Transverse colon (tissue), 4 donors: ENCODE data around the gene LETMD1. TPM values are rescaled to one million over a fixed set of nuclear protein-coding genes. Genes with fewer than 3 reads are reported as not detected.

Source experiments
- DNase-seq: peaks from one replicate; pipeline ENCODE4 v3.0.0-alpha.2; 2019
- H3K27ac ChIP-seq, 4 donors: fragments of 200-600 bp; sonication (generic); 2 replicates each; pipeline ENCODE4 v1.5.1; 2016 to 2018; ENCODE audit warnings: inconsistent platforms in 4 of 4
- H3K27me3 ChIP-seq: fragments of 200-600 bp; sonication (generic); 2 replicates; pipeline ENCODE4 v1.5.1; 2017; ENCODE audit warnings: inconsistent platforms
- H3K36me3 ChIP-seq, 4 donors: fragments of 200-600 bp; sonication (generic); 2 replicates each; pipeline ENCODE4 v1.5.1; 2017 to 2019; ENCODE audit warnings: inconsistent platforms in 4 of 4
- H3K4me1 ChIP-seq, 4 donors: fragments of 200-600 bp; sonication (generic); 2 replicates each; pipeline ENCODE4 v1.5.1; 2017 to 2020; ENCODE audit warnings: inconsistent platforms in 4 of 4
- H3K4me3 ChIP-seq, 4 donors: fragments of 200-600 bp; sonication (generic); 1 replicate in 1 of 4; 2 replicates in 3 of 4; pipeline versions ENCODE4 v1.5.1 to v1.6.1; 2017 to 2019; ENCODE audit warnings: inconsistent platforms in 4 of 4
- H3K9me3 ChIP-seq, 2 donors: fragments of 200-600 bp; sonication (generic); 2 replicates each; pipeline ENCODE4 v1.5.1; 2017 to 2019; ENCODE audit warnings: inconsistent platforms in 2 of 2
- EP300 ChIP-seq: sonication (generic); formaldehyde crosslinking; IDR thresholded peaks from one replicate; pipeline ENCODE4 v1.6.1; 2017; ENCODE audit warnings: antibody characterized with exemption, low read depth
- POLR2A ChIP-seq: fragments of 450-650 bp; IDR thresholded peaks from one replicate; pipeline ENCODE4 v1.6.1; 2016; ENCODE audit warnings: antibody characterized with exemption, mild to moderate bottlenecking, moderate library complexity
- POLR2AphosphoS5 ChIP-seq, 3 donors: sonication (generic); formaldehyde crosslinking; IDR thresholded peaks; one replicate each; pipeline ENCODE4 v1.6.1; 2016; ENCODE audit warnings: antibody characterized with exemption in 3 of 3
- WGBS, 2 donors: methylation state at CpG; one replicate each; pipeline ENCODE4 v1.1.5; 2018; ENCODE audit warnings: low coverage in 1 of 2; 5-methylcytosine and 5-hydroxymethylcytosine counted together
- in situ Hi-C, 4 donors: fragments of 200-750 bp; cut with MboI; loops; one replicate each; pipeline versions ENCODE4 v1.15.0 to v1.15.1; 2017; ENCODE audit warnings: low sequenced_read_pairs in 3 of 4, low pct_ligation_motif_present in 1 of 4, low pct_unique_long_range_greater_than_20kb in 1 of 4
- intact Hi-C: fragments of 100-400 bp; cut with DNase I; formaldehyde crosslinking; loops from one replicate; pipeline ENCODE4 v1.15.1; 2023; ENCODE audit warnings: low total_unique reads
- small RNA-seq, 4 donors: library from RNA; depleted of rRNA; stranded (forward); fragments of <200 nt; gene quantifications; one replicate each; pipeline ENCODE3, GENCODE V24; 2016
- total RNA-seq, 4 donors: library from RNA; depleted of rRNA; stranded (reverse); fragments of >200 nt; gene quantifications; one replicate each; pipeline ENCODE4 v1.1.0, GENCODE V29; 2016
- TF ChIP-seq, protein P1 (sequence below), 5 experiments: fragments of 200-600 bp in 3 of 5; fragments of 450-650 bp in 2 of 5; sonication (generic) in 3 of 5; IDR thresholded peaks; 1 replicate in 2 of 5; 2 replicates in 3 of 5; pipeline ENCODE4 v1.5.1; 2016 to 2017; ENCODE audit warnings: antibody characterized with exemption in 5 of 5, inconsistent platforms in 3 of 5, mild to moderate bottlenecking in 2 of 5, moderate library complexity in 1 of 5

LETMD1 gene
- total RNA-seq, 4 donors from 2014 or later = 45.3 to 109 (median 88.9) TPM

DNA sequence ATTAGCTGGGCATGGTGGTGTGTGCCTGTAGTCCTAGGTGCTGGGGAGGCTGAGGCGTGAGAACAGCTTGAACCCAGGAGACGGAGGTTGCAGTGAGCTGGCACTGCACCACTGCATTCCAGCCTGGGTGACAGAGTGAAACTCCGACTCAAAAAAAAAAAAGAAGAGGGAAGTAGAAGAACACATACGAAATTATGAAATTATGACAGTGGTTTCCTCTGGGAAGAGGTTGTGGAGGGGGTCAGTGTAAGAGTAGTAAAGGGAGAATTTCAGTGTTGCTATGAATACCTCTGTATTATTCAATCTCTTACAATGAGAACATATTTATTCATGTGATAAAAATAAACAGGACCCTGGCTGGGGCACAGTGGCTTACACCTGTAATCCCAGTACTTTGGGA, 60.0 kb downstream of the LETMD1 start:
- no peaks in the 10 kb centered on the region for H3K27me3 ChIP-seq
- intact Hi-C loops (no loop called here), in situ Hi-C loops (no loop called here)
- peaks cover 0 to 55% (median 24%) of the 10 kb centered on the region in 4 donors for H3K36me3 ChIP-seq
- H3K9me3 ChIP-seq = no peaks in the 10 kb centered on the region
- H3K27ac ChIP-seq = no peak overlapping the region
- H3K4me1 ChIP-seq = no peaks in the 10 kb centered on the region
- DNase-seq = no peak
- TF ChIP-seq POLR2AphosphoS5 (IDR thresholded peaks at IDR 0.05) = no peak
- no peak for TF ChIP-seq EP300
- no peak for TF ChIP-seq POLR2A
- TF ChIP-seq, protein P1, sequence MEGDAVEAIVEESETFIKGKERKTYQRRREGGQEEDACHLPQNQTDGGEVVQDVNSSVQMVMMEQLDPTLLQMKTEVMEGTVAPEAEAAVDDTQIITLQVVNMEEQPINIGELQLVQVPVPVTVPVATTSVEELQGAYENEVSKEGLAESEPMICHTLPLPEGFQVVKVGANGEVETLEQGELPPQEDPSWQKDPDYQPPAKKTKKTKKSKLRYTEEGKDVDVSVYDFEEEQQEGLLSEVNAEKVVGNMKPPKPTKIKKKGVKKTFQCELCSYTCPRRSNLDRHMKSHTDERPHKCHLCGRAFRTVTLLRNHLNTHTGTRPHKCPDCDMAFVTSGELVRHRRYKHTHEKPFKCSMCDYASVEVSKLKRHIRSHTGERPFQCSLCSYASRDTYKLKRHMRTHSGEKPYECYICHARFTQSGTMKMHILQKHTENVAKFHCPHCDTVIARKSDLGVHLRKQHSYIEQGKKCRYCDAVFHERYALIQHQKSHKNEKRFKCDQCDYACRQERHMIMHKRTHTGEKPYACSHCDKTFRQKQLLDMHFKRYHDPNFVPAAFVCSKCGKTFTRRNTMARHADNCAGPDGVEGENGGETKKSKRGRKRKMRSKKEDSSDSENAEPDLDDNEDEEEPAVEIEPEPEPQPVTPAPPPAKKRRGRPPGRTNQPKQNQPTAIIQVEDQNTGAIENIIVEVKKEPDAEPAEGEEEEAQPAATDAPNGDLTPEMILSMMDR (IDR thresholded peaks at IDR 0.05) = no peak
- H3K4me3 ChIP-seq = no peak overlapping the region
- WGBS, 2 donors = 77 to 84% methylated on average over 2 to 4 of the region's 4 CpGs

Small RNA genes lying within 50 kb of the gene (small RNA-seq; reads per million reads assigned to genes)
- gene RNU6-1273P = 0 reads per million in 4 donors
- 0 reads per million in 4 donors for gene RNU6-87P

Other genes starting within 250 kb of the LETMD1 start
- not detected for gene TMPRSS12, start 205.4 kb upstream of the LETMD1 start, total RNA-seq
- not detected for gene HIGD1C, start 95.8 kb upstream of the LETMD1 start, total RNA-seq
- 10 to 100 TPM in 3 of 4 donors, 1 to 10 TPM in 1; 9.7 to 48.7 (median 42.5) TPM for gene SLC11A2, start 21.9 kb upstream of the LETMD1 start, total RNA-seq
- gene CSRNP2, start 35.3 kb downstream of the LETMD1 start, total RNA-seq = 10 to 100 TPM; 14.3 to 69.6 (median 25.5) TPM
- 10 to 100 TPM; 13.5 to 20.5 (median 15.4) TPM for gene TFCP2, start 124.8 kb downstream of the LETMD1 start, total RNA-seq
- 1 to 10 TPM; 3.7 to 6.5 (median 6.1) TPM for gene POU6F1, start 169.7 kb downstream of the LETMD1 start, total RNA-seq
- 100 to 1,000 TPM; 106 to 429 (median 233) TPM for gene DAZAP2, start 190.5 kb downstream of the LETMD1 start, total RNA-seq
- gene SMAGP, start 222.1 kb downstream of the LETMD1 start, total RNA-seq = 100 to 1,000 TPM in 2 of 4 donors, 10 to 100 TPM in 2; 29.5 to 144 (median 104) TPM